HL-60 (cell line): Measurements from ENCODE around the gene SPATA9.

ENCODE experiments used
- DNase-seq, 2 experiments: peaks; one replicate each; pipeline ENCODE4 v3.0.0-alpha.2; 2010 to 2020; ENCODE audit warnings: low read depth in 1 of 2, low spot score in 1 of 2
- H3K27ac ChIP-seq: fragments of 250-450 bp; sonication (Bioruptor Pico); replicated peaks from 2 replicates; pipeline ENCODE4 v1.5.1; 2020; ENCODE audit warnings: mild to moderate bottlenecking, moderate library complexity
- H3K27me3 ChIP-seq: fragments of 250-450 bp; sonication (Bioruptor Pico); 2 replicates; pipeline ENCODE4 v1.5.1; 2021; ENCODE audit warnings: mild to moderate bottlenecking, moderate library complexity; ENCODE audit not compliant: insufficient read depth, poor library complexity, severe bottlenecking
- H3K4me3 ChIP-seq: replicated peaks from 2 replicates; pipeline ENCODE4 v1.5.1; 2011; ENCODE audit warnings: mild to moderate bottlenecking, control low read depth, low read length; ENCODE audit not compliant: insufficient read depth
- CTCF ChIP-seq: IDR thresholded peaks from one replicate; pipeline ENCODE4 v1.5.1; 2011; ENCODE audit warnings: low read length, control low read depth, inconsistent platforms; ENCODE audit not compliant: insufficient read depth
- GABPA ChIP-seq: IDR thresholded peaks from 2 replicates; pipeline ENCODE4 v1.6.1; 2012; ENCODE audit warnings: low read depth
- POLR2AphosphoS5 ChIP-seq: IDR thresholded peaks from 2 replicates; pipeline ENCODE4 v1.6.1; 2012; ENCODE audit warnings: low read depth
- REST ChIP-seq: IDR thresholded peaks from 2 replicates; pipeline ENCODE4 v1.6.1; 2012; ENCODE audit warnings: low read depth; ENCODE audit not compliant: insufficient replicate concordance
- SPI1 ChIP-seq: IDR thresholded peaks from 2 replicates; pipeline ENCODE4 v1.6.1; 2012; ENCODE audit warnings: low read depth, mild to moderate bottlenecking, borderline replicate concordance

The SPATA9 gene

GRCh38 chr5:95621839-95622629 lies 60.8 kb downstream of the SPATA9 start:
- no peaks in the 10 kb centered on the region for H3K27me3 ChIP-seq
- DNase-seq: no peak
- TF ChIP-seq GABPA: no peak
- no peak for TF ChIP-seq CTCF
- no peak for TF ChIP-seq SPI1
- no peak for TF ChIP-seq REST
- TF ChIP-seq POLR2AphosphoS5: no peak
- no peak overlapping the region for H3K27ac ChIP-seq
- no peak overlapping the region for H3K4me3 ChIP-seq

GRCh38 chr5:95620870-95621838 lies 61.6 kb downstream of the SPATA9 start:
- TF ChIP-seq SPI1 (no peak), POLR2AphosphoS5 (no peak), REST (no peak), GABPA (no peak), CTCF (no peak)
- Histone ChIP-seq H3K27ac (no peak overlapping the region), H3K4me3 (peak overlapping the region; percentile 24), H3K27me3 (no peaks in the 10 kb centered on the region)
- DNase-seq: peak in 1 of 2 experiments; percentile 12

- no peak within 1 kb of the TSS for H3K27ac ChIP-seq
Observed at GRCh38 chr5:95620030-95620869, 62.5 kb downstream of the SPATA9 start, which contains the start of gene GPR150. TSS of gene GPR150 (plus strand) at chr5:95620087. CDS start at chr5:95620276, 189 bp downstream.

More at GRCh38 chr5:95620030-95620869, 62.5 kb downstream of the SPATA9 start, which contains the start of gene GPR150:
- no peaks in the 10 kb centered on the region for H3K27me3 ChIP-seq
- peak in 1 of 2 experiments; percentile 28 for DNase-seq
- 0 out of 2 replicates have a peak, but pooled peaks have one; percentile 19 for TF ChIP-seq GABPA
- TF ChIP-seq SPI1: no peak
- H3K4me3 ChIP-seq: peak within 1 kb of the TSS; percentile 41
